NOMO-1 (cell line): ENCODE measurements around the gene RENBP.

Experiments
- DNase-seq, 2 experiments: peaks; one replicate each; lab custom pipeline; 2025; ENCODE audit not compliant: unreplicated experiment in 2 of 2; lab: John Stamatoyannopoulos, UW

RENBP gene

DNA sequence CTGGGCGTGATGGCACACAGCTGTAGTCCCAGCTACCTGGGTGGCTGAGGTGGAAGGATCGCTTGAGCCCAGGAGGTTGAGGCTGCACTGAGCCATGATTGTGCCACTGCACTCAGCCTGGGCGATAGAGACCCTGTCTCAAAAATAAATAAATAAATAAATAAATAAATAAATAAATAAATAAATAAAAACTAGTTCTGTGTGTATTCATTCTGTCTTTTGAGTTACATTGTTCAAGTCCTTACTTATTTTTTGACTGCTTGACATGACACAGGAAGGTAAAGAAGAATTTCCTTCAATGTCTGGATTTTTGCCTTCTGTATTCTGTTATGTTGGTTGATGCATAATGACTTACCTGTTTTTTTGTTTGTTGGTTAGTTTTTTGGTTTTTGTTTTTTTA, 7.4 kb downstream of the RENBP start:
- no peak for DNase-seq

DNA sequence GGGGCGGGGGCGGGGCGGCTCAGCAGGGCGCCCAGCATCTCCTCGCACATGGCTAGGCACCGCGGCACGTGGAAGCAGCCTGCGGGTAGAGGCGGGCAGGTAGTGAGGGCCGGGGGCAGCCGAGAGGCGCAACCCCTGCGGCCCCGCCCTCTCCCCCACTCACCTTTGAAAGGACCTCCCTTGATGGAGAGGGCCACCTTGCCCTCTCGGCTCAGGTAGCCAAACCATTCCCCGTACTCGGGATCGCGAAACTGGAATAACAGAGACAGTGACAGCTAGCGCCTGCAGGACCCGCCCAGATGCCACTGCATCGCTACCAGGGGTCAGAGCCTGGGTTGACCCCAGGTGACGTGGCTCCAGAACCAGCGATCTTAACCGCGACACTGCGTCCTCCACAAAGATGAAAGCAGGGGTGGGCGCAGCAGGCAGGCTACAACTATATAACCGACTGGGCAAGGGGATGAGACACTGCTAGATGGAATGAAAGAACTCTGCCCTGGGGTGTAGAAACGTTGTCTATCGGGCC, 9.1 kb downstream of the RENBP start:
- no peak for DNase-seq

DNA sequence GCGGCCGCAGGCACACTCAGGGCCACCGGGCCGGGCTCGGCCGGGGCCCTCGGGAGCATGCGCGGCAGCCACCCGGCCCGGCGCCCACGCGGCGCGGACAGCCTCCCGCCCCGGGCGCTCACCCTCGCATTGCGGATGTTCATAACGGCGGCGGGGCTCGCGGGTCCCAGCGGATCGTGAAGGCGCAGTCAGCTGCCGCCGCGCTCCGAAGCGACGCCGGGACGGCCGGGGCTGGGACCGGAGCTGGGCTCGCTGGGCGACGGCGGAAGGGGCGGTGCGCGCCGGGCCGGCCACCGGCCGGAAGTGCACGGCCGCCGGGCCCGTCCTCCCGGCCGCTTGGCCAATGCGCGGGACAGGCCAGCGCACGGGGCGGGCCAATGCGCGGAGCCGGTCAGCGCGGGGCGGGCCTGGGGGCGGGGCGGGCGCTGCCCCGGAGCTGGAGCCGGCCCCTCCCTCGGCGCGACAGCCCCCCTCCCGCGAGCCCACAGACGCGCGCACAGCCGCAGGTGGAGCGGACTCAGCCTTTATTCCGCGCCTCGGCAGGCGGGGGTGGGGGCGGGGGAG, 9.6 kb downstream of the RENBP start, which contains the start of gene NAA10:
TSS of gene NAA10 (minus strand) at position 276 of the 564 bp plus-strand sequence. CDS start at position 143, 133 bp downstream.
- peak; percentile 29 to 66 for DNase-seq

DNA sequence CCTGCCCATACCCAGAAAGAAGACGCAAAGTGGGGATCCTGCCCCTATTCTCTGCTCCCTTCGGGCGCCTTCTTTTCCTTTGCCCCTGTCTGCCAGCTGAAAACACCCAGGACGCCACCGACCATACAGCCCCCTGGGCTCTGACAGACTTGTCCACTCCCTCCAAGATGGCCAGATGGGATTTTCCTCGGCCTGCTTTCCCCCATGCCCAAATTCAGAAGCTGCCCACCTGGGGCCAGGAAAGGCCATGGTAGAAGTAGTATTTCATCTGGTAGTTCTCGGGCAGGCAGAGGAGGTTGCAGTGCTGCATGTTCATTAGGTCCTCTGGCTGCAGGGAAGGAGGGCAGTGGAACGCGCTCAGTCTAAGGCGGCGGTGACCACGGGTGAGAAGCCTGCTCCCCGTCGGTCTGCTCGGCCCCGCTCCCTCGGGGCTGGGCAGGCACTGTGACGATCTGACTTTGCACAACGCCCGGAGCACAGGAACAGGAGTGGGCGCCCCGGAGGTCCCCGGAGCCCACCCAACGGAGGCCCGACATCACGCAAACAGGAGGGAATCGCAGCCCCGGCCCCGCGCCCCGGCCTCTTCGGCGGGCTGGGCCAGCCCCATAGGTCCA, 10.2 kb downstream of the RENBP start:
- no peak for DNase-seq

DNA sequence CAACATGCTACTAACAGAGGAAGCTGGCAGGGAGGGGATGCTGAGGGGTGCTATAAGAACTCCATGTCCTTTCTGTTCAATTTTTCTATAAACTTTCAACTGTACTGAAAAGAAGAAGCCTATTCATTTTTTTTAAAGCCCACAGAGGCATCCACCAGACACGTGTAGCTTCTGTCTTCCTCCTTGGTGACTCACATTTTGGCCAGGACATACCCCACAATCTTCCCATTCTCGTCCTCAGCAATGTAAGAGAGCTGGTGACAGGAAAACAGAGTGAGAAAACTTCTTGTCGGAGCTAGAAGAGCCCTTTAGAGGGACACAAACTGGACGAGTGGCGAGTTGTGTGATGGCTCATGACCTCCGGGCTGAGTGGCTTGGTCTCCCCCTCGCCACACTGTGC, 10.7 kb downstream of the RENBP start:
- DNase-seq, result no peak

DNA sequence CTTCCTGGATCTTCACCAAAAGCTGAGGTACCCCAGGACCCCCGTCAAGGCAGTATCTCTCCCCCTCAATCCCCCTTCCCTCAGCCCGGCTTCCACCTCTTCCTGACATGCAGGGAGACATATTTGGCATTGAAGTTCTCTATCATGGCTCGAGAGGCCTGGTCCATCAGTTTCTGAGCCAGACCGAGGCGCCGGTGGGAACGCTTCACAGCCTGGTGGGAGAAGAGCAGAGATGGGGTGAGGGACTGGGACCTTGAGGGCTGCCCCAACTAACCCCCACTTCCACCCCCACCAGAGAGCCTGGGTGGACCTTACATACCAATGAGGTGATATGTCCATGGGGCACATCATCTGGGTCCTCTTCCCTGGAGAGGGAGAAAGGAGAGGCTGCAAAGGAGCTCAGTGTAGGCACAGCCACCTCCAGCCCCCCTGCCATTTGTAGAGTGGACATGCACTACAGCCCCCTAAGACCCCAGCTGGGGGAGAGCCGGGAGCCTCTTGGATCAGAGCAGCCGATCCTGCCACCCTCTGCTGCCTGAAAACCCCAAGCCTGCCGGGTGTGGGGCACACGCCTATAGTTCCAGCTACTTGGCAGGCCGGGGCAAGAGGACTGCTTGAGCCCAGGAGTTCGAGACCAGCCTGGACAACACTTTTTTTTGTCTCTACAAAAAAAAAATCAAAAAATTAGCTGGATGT, 12.1 kb downstream of the RENBP start:
- DNase-seq, result no peak

DNA sequence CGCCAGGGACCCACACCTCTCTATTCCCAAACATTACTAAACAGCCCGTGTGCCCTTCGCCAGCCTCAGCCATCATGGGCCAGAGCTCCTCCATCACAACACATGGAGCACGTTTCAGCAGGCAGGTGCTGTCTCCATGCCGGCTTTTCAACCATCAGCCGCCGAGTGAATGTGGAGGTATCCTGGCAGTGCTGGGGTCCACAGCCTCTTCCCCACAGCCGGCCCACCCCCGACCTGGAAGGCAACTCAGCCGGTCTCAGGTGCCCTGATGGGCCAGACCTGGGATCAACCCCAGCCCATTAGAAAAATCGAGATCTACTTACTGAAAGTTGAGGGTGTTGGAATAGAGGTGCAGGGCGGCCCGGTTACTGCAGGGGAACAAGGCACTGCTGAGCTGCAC, 12.7 kb downstream of the RENBP start:
- no peak for DNase-seq

DNA sequence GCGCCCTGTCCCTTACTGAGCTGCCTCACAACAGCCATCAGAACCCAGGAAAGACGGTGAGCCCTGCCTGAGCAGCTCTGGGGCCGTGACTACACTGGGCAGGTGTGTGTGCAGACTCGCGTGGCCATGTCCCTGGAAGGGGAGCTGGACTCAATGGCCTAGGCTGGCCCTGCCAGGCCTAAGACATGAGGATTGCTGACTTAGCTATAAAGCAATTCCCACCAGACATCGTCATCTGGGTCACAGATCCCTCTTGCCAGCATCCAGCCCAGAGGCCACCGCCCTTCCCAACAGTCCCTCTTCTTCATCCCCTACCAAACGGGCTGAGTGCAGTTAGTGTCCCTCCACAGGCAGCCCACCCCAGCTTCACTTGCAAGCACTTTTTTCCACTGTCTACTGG, 13.3 kb downstream of the RENBP start:
- no peak for DNase-seq

DNA sequence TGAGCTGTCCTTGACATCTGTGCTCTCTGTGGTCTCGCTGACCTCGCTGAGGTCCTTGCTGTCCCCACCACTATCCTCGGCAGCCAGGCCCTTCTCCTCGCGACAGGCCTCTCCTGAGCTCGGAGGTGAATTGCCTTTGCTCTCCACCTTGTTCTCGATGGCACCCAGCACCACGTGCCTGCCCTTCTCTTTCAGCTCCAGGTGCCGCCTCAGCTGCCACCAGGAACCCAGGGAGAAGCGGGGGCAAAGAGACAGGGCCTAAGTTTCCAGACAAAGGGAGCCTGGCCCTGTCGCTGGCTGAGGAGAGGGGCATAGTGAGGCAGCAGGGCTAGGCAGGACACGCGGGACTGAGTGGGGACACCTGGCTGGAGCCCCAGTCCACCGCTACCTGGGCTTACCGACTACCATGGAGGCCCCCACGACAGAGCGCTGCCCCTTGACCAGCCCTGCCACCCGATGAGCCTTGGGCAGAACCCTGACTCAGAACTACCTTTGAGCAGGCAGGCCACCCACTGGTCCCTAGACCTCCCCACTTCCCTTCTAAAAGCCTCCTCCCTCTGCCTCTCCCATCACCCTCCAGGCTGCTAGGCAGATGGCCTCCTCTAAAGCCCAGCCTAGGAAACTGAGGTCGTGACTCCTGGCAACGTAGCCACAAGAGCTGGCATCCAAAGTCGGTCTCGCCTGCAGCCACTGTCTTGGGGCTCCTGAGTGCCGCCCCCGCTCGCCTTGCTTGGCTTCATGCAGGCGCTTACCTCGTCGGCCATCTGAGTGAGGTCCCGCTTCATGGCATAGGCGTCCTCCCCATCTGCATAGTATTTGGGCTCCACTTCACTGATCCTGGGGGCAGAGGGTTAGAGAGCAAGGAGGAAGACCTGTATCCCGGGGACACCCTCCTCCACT, 14.2 kb downstream of the RENBP start:
- no peak for DNase-seq

DNA sequence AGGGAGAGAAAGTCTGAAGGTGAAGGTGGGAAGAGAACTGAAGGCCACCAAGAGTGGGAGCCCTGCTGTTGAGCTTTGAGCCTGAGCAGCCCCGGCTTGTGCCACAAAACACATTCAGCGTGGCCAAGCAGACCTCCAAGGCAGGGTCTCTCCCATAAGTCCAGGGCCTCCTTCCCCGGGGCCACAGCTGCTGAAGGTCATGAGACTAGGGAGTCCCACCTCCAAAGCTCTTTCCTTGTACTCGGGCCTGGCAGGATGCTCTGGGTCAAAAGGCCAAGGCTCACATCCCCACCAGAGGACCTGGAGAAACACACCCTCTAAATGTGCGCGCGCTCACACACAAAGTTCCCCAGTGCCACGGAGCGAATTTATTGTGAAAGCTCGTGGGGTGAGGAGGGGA, 14.9 kb downstream of the RENBP start:
- no peak for DNase-seq

DNA sequence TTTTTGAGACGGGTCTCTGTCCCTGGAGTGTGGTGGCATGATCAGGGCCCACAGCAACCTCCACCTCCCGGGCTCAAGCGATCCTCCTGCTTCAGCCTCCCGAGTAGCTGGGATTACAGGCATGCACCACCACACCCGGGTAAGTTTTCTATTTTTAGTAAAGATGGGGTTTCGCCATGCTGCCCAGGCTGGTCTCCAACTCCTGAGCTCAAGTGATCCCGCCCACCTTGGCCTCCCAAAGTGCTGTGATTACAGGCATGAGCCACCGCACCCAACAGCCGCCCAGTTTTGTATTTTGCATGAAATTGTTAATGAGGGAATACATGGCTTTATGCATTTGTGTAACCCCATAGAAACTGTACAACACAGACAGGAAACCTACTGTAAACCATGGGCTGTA, 15.6 kb downstream of the RENBP start:
- DNase-seq, result no peak

DNA sequence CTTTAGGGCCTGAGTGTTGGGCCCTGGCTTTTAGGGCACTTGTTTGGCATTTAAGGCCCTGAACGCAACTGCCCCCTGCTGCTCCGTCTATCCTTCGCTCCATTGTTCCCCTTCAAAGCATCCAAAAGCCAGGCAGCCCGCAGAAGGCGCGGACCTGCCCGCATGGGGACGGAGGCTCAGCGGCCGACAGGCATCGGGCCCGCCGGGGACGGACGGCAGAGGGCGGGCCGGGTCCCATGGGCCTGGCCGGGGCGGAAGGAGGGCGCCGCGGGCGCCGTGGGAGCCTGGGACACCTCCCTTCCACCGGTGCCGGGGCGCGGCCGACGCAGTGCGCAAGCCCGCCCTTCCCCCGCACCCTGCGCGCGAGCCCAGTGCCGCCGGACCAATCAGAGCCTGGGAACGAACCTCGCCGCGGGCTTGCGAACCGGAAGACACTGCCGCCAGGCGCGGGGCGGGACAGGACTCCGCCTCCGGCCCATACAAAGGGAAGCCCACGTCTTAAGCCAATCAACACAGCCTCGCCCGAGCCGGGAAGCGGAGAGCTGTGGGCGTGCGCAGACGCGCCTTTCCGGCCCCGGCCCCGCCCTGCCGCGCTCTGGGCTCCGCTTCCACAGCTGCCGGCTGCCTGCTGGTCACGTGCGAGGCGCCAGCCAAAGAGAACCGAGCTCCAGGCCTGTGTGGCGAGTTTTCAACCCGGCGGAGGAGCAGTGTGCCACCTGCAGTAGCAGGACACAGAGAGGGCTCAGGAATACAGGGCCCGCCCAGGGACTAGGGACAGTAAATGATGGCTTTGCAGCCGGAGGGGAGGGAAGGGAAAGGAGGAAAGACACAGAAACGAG, 16.3 kb downstream of the RENBP start:
- peak; percentile 97 to 99 for DNase-seq

DNA sequence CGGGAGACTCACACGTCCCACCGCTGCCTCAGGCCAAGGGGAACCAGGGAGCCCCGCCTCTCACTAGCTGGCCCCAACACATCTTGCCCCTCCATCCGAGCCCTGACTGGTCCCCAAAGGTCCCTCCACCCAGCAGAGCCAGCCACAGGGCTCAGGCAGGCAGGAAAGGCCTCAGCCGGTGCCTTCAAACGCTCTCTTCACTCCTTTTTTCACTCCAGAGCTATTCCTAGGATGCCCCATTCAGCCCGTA, 16.8 kb downstream of the RENBP start:
- DNase-seq, result no peak

DNA sequence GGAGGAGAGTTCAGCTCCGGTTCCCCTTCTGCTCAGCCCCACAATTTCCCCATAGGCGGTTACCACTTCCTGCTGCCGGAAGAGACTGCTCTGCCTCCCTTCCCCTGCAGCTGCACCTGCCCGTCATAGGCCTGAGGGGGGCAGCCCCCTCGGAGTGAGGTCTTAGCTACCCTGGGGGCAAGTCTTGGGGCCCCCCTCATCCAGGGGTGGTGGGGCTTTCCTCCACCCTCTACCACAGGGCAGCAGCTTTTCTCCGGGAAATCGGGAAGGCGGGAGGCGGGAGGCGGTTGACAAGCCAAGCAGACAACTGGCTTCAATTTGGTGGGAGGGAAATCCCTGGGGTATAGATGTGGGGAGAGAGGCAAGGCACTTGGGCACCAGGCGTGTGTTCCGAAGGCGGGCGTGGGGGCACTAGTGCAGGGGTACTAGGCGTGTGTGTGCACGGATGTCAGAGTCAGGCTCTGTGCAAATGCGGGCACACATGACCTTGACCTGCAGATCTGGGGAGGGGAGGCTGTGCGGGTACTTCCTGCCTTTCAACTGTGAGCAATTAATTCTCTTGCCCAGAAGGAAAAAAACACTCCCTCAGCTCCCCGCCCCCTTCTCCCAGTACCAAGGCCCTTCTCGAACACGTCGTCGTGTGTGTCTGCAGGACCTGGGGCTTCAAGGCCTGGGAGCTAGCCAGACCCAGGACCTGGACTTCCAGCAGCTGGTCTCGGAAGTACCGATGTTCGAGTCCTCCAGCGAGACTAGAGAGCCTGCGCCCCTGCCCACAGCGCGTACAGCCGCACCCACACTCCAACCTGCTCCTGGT, 17.4 kb downstream of the RENBP start:
- peak; percentile 85 to 92 for DNase-seq

DNA sequence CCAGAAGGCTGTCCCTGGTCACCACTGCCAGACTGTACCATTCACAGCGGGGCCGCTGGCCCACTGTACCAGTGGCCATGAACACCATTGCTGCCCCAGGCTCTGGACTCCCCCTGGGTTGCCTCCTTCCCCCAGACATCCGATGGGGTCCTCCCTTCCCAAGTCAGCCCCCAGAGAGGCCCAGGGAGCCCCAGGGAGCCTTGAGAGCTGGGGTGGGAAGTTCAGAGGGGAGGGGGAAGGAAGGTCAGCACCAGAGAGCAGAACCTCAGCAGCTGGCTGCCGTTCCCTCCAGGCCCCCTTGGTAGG, 17.9 kb downstream of the RENBP start:
- DNase-seq, result peak; percentile 62 to 72

DNA sequence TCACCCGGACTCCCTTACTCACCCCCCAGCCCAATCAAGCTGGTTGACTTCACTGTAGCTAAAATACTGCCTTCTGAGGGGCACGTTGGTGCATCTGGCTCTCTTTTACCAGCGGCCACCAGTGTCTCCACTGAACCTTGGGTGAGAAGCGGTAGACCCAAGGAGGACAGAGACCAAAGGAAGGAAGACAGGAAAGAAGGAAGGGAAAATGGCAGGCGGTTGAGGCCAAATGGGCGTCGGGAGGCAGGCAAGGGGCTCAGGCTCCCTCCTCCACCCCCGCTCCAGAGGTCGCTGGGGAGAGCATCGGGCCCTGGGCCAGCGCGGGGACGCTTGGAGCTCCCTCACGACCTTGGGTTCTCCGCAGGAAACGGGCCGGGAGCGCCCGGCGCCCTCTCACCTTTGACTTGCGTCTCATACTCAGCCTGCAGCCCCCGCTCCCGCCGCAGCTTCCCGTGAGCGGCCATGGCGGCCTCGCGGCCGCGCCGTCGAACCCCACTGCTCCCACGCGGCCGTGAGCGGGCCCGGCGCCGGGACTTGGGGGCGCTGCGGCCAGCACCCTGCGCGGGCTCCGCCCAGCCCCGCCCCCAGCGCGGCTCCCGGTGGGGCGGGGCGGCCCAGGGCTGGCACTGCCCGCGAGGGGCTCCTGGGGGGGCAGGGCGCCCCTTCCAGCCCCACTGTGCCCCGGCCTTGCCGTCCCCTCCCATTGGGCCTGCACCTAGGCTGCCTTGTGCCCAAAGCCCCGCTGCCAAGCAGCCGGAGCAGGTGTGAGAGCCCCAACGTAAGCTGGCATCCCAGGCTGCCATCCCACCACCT, 18.5 kb downstream of the RENBP start, which contains the start of gene ARHGAP4:
TSS of gene ARHGAP4 (minus strand) at position 526 of the 813 bp plus-strand sequence. CDS start at position 464, 62 bp downstream.
- peak in 1 of 2 experiments; percentile 44 for DNase-seq

DNA sequence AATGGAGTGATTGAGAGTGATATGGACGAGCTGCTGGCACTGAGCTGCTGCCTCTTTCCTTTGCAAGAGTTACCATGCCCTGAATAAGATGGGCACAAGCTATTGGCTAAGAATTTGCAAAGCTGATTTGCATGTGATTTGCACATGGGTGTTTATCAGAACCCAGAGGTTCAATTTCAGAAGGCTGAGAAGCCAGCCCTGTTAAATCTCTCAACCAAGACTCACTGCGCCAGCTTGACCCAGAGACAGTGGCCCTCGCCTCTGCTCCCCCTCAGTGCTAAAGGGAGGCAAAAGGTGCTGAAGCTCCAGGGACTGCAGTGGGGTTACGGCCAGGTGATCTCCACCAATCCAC, 19.1 kb downstream of the RENBP start:
- DNase-seq, result no peak

DNA sequence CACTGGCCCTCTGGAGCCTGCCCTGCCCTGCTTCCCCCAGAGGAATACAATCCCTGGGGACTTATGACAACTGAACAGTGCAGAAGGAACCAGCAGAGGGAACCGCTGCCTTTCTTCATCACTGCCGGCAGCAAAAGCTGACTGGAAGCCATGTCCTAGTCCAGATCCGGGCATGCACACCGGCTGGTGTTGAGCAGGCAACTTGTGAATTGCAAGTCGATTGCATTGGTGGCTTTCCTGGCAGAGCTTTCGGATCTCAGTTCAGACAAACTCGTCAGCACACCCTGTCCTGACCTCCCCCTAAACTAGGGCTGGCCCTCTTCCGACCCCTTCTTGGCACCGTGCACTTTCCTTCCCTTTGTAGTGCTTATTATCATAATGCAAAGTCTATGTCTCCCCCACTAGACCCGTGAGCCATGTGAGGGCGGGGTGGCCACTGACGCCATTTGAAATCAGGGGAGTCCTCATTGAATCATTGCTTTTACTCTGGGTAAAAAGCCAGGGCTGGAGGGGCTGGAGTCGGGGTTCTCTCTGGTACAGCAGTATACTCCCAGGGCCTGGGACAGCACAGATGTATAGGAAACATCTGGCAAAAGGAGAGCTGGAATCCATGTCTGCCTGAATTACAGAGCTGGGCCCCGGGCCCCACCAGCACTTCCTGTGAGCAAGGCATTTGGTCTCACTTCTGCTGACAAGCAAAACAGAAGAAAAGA, 20.1 kb downstream of the RENBP start:
- DNase-seq, result peak; percentile 25 to 37
